Endodermal cell (in vitro differentiated cells): ENCODE data around the gene DAW1. TPM values are rescaled to one million over a fixed set of nuclear protein-coding genes. Genes with fewer than 3 reads are reported as not detected.
A peak's percentile ranks its signal among the peaks of the same experiment; 100 is the strongest.

ENCODE experiments used
- DNase-seq: peaks from one replicate; pipeline ENCODE4 v3.0.0-alpha.2; 2017
- H3K27ac ChIP-seq: 2 replicates; pipeline ENCODE4 v1.5.1; 2013; ENCODE audit warnings: mild to moderate bottlenecking, low read depth, low read length, moderate library complexity
- H3K27me3 ChIP-seq: 2 replicates; pipeline ENCODE4 v1.6.1; 2013; ENCODE audit warnings: mild to moderate bottlenecking, low read length, moderate library complexity; ENCODE audit not compliant: insufficient read depth, control insufficient read depth, poor library complexity, severe bottlenecking
- H3K36me3 ChIP-seq: 2 replicates; pipeline ENCODE4 v1.7.0; 2013; ENCODE audit warnings: mild to moderate bottlenecking, low read length, moderate library complexity; ENCODE audit not compliant: control insufficient read depth, insufficient read depth
- H3K4me1 ChIP-seq: one replicate; pipeline ENCODE4 v1.7.0; 2013; ENCODE audit warnings: low read length; ENCODE audit not compliant: control insufficient read depth, insufficient read depth
- H3K4me3 ChIP-seq: 2 replicates; pipeline ENCODE4 v1.5.1; 2013; ENCODE audit warnings: mild to moderate bottlenecking, low read length, moderate library complexity
- H3K9ac ChIP-seq: 2 replicates; pipeline ENCODE4 v1.6.1; 2013; ENCODE audit warnings: mild to moderate bottlenecking, low read length, moderate library complexity; ENCODE audit not compliant: poor library complexity, severe bottlenecking; ENCODE audit errors: extremely low read depth
- H3K9me3 ChIP-seq: 2 replicates; pipeline ENCODE4 v1.6.1; 2013; ENCODE audit warnings: mild to moderate bottlenecking, low read length, moderate library complexity; ENCODE audit not compliant: control insufficient read depth
- H3K27ac Mint-ChIP-seq: 2 replicates; pipeline ENCODE4 v1.8.0; 2020; ENCODE audit warnings: mixed read lengths
- H3K27me3 Mint-ChIP-seq: 2 replicates; pipeline ENCODE4 v1.8.0; 2021; ENCODE audit warnings: mild to moderate bottlenecking, mixed read lengths; ENCODE audit not compliant: insufficient read depth
- H3K36me3 Mint-ChIP-seq: 2 replicates; pipeline ENCODE4 v1.8.0; 2020; ENCODE audit warnings: low read depth, mixed read lengths
- H3K4me1 Mint-ChIP-seq: 2 replicates; pipeline ENCODE4 v1.8.0; 2020; ENCODE audit warnings: mixed read lengths
- H3K4me3 Mint-ChIP-seq: 2 replicates; pipeline ENCODE4 v1.8.0; 2020; ENCODE audit warnings: mild to moderate bottlenecking, moderate library complexity, mixed read lengths
- H3K9me3 Mint-ChIP-seq: 2 replicates; pipeline ENCODE4 v1.8.0; 2020; ENCODE audit warnings: mild to moderate bottlenecking, mixed read lengths
- WGBS, 2 experiments: methylation state at CpG; one replicate each; pipeline versions ENCODE4 v1.1.5 to v1.1.7; 2013; ENCODE audit warnings: missing lambda C conversion rate in 2 of 2, mixed read lengths in 1 of 2; ENCODE audit not compliant: insufficient coverage in 1 of 2, insufficient read length in 1 of 2; 5-methylcytosine and 5-hydroxymethylcytosine counted together
- total RNA-seq, 2 donors: library from RNA; stranded (reverse); fragmentation: NEBNext Ultra II Directional in 1 of 2; extraction: Animal tissue kit (Norgen Biotek cat#: 25700) in 1 of 2; gene quantifications; 2 replicates in 1 of 2; 3 replicates in 1 of 2; pipeline ENCODE4 v1.2.1, GENCODE V29; 2021
- TF ChIP-seq, protein P1 (sequence below): fragments of 200-600 bp; sonication (generic); conservative IDR thresholded peaks from 2 replicates; pipeline ENCODE4 v1.5.0; 2021; ENCODE audit warnings: antibody characterized with exemption, mild to moderate bottlenecking

DAW1 gene
- total RNA-seq, 2 donors from 2014 or later: 0.27 TPM; not detected in 1

- WGBS, 2 experiments: 74 to 76% methylated on average over 12 to 13 of the region's 13 CpGs
- Histone ChIP-seq H3K9ac (peak overlapping the region; percentile 53), H3K4me3 (peak overlapping the region; percentile 71), H3K27ac (no peak overlapping the region), H3K36me3 (no peaks in the 10 kb centered on the region), H3K4me1 (peaks cover 7% of the 10 kb centered on the region), H3K27me3 (peaks cover 34% of the 10 kb centered on the region), H3K9me3 (no peaks in the 10 kb centered on the region)
- Mint-ChIP-seq H3K4me3 (peak overlapping the region; percentile 54), H3K27ac (no peak overlapping the region), H3K27me3 (peaks cover 37% of the 10 kb centered on the region), H3K36me3 (no peaks in the 10 kb centered on the region), H3K4me1 (peaks cover 6% of the 10 kb centered on the region), H3K9me3 (no peaks in the 10 kb centered on the region)
- TF ChIP-seq, protein P1, sequence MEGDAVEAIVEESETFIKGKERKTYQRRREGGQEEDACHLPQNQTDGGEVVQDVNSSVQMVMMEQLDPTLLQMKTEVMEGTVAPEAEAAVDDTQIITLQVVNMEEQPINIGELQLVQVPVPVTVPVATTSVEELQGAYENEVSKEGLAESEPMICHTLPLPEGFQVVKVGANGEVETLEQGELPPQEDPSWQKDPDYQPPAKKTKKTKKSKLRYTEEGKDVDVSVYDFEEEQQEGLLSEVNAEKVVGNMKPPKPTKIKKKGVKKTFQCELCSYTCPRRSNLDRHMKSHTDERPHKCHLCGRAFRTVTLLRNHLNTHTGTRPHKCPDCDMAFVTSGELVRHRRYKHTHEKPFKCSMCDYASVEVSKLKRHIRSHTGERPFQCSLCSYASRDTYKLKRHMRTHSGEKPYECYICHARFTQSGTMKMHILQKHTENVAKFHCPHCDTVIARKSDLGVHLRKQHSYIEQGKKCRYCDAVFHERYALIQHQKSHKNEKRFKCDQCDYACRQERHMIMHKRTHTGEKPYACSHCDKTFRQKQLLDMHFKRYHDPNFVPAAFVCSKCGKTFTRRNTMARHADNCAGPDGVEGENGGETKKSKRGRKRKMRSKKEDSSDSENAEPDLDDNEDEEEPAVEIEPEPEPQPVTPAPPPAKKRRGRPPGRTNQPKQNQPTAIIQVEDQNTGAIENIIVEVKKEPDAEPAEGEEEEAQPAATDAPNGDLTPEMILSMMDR: no peak
- DNase-seq: no peak
Measured at GRCh38 chr2:227870710-227871374, 589 bp upstream of the DAW1 start.

DNA sequence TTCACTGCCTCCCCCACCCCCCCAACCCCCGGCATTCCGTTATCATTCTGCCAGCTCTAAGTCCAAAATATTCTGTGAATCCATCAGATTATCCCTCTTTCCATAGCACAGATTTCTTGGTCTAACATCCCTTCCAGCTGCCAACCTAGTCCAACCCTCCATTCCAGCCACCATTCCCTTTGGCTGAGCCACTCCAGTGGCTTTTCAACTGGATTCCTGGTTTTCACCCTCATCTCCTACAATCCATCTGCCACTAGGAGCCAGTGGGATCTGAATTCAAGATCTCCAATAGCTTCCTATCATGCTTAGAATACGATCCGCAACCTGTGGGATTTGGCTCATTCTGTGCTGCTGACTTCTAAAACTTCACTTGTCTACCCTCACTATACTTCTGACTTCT is 1.2 kb downstream of the DAW1 start:
- TF ChIP-seq, protein P1: no peak
- H3K4me3 Mint-ChIP-seq: no peak overlapping the region
- no peaks in the 10 kb centered on the region for H3K9me3 ChIP-seq
- no peak overlapping the region for H3K9ac ChIP-seq
- H3K27me3 Mint-ChIP-seq: peaks cover 40% of the 10 kb centered on the region
- H3K4me1 ChIP-seq: peaks cover 7% of the 10 kb centered on the region
- no peak overlapping the region for H3K4me3 ChIP-seq
- no peaks in the 10 kb centered on the region for H3K9me3 Mint-ChIP-seq
- H3K36me3 Mint-ChIP-seq: no peaks in the 10 kb centered on the region
- H3K36me3 ChIP-seq: no peaks in the 10 kb centered on the region
- no peak for DNase-seq
- 87 to 100% methylated on average over 2 to 4 of the region's 4 CpGs for WGBS, 2 experiments
- no peak overlapping the region for H3K27ac Mint-ChIP-seq
- no peak overlapping the region for H3K27ac ChIP-seq
- H3K4me1 Mint-ChIP-seq: peaks cover 7% of the 10 kb centered on the region
- H3K27me3 ChIP-seq: peaks cover 34% of the 10 kb centered on the region

GRCh38 chr2:227876300-227876801 is 4.9 kb downstream of the DAW1 start:
- Histone ChIP-seq H3K4me1 (peaks cover 2% of the 10 kb centered on the region), H3K4me3 (no peak overlapping the region), H3K9ac (no peak overlapping the region), H3K9me3 (no peaks in the 10 kb centered on the region), H3K27ac (no peak overlapping the region), H3K36me3 (no peaks in the 10 kb centered on the region), H3K27me3 (peaks cover 34% of the 10 kb centered on the region)
- Mint-ChIP-seq H3K27me3 (peaks cover 40% of the 10 kb centered on the region), H3K9me3 (no peaks in the 10 kb centered on the region), H3K27ac (no peak overlapping the region), H3K4me3 (no peak overlapping the region), H3K36me3 (no peaks in the 10 kb centered on the region), H3K4me1 (peaks cover 7% of the 10 kb centered on the region)
- WGBS, 2 experiments: 89 to 90% methylated on average over 6 of the region's 6 CpGs
- no peak for DNase-seq
- TF ChIP-seq, protein P1: no peak
